Hindlimb muscle (tissue), 1 donor: ENCODE results near the gene ABCC8. TPM values are rescaled to one million over a fixed set of nuclear protein-coding genes. Genes with fewer than 3 reads are reported as not detected.

Experiments used
- DNase-seq: peaks from one replicate; pipeline ENCODE4 v3.0.0-alpha.2; 2013
- polyA plus RNA-seq: library from polyadenylated mRNA; unstranded; fragments of 120-200 nt; gene quantifications from one replicate; pipeline ENCODE4 v1.2.1, GENCODE V29; 2013; ENCODE audit not compliant: insufficient read length

ABCC8 gene
- polyA plus RNA-seq, 1 donor = 3.5 TPM

DNA sequence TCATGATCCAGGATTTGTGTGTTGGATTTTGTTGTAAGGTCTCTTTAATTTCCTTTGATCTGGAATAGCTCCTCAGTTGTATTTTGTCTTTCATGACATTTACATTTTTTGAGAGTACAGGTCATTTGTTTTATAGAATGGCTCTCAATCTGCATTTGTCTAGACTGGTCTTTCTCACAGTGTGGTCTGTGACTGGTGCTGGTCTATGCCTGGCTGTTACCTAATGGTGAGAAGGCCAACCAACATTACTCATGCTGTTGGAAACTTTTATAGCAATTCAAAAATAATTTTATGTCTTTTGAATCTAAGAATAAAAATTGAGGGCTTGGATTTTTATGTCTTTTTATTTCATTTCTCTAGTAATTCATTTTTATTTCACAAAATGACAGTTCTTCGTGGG lies 129.0 kb downstream of the ABCC8 start:
- DNase-seq = no peak

DNA sequence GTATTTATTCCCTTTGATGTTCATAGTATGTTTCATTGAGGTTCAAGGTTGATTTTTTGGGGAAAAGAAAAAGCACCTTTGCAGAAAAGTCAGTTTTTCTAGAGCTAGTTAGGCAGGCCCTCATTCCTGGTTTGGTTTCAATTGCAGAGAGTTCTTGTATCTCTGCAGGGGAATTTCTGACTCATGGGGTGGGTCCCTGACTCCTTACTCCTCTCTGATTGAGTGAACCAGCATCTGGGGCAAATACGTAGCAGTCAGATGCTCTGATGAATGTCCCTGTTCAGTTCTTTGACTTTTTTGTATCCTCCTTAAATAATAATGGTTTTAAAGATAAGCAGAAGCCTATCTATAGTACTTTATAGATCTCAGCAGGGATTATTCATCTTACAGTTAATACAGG lies 132.7 kb downstream of the ABCC8 start:
- DNase-seq = no peak

DNA sequence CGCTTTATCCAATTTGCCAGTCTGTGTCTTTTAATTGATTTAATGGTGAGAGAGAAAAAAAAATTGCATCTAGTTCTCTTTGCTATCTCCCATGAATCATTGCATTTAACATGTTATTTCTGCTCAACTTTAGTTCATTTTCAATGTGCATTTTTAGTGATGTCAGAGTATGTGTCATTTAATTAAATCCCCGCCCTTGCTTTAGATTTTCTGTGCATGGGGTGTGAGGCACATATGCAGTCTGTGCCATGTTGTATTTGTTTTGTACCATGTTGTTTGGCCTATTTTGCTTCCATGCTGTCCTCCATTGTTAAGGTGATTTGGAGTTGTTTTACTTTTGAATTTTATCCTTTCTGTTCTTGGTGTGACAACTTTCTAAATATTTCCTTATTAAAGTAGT lies 133.4 kb downstream of the ABCC8 start:
- DNase-seq = no peak

Other genes with a start within 250 kb of the ABCC8 start
- gene NUCB2, start 200.1 kb downstream of the ABCC8 start, polyA plus RNA-seq = 40.4 TPM
- gene NCR3LG1, start 125.0 kb downstream of the ABCC8 start, polyA plus RNA-seq = 0.28 TPM
- gene KCNJ11, start 88.2 kb downstream of the ABCC8 start, polyA plus RNA-seq = 27.5 TPM
- gene USH1C, start 67.6 kb upstream of the ABCC8 start, polyA plus RNA-seq = not detected
- 0.08 TPM for gene OTOG, start 70.4 kb upstream of the ABCC8 start, polyA plus RNA-seq
- 100 TPM for gene MYOD1, start 242.7 kb upstream of the ABCC8 start, polyA plus RNA-seq